HAP-1 (cell line): Measurements from ENCODE around the gene HMMR.
"Not testable (repeated sequence)": the region's sequence is repeated elsewhere in the genome, so short reads cannot be mapped to it uniquely, and the experiment has no call there.

ENCODE experiments used
- DNase-seq, 2 experiments: peaks; one replicate each; pipeline ENCODE4 v3.0.0-alpha.2; 2016 to 2020; ENCODE audit warnings: low spot score in 2 of 2
- H3K27me3 ChIP-seq: fragments of 250-450 bp; sonication (Bioruptor Pico); 2 replicates; pipeline ENCODE4 v1.5.1; 2020; ENCODE audit warnings: low read depth, mild to moderate bottlenecking, moderate library complexity
- H3K36me3 ChIP-seq: fragments of 250-450 bp; sonication (Bioruptor Pico); replicated peaks from 2 replicates; pipeline ENCODE4 v1.5.1; 2020; ENCODE audit warnings: mild to moderate bottlenecking
- H3K4me1 ChIP-seq: fragments of 250-450 bp; sonication (Bioruptor Pico); 2 replicates; pipeline ENCODE4 v1.5.1; 2020; ENCODE audit warnings: mild to moderate bottlenecking
- H3K4me3 ChIP-seq: fragments of 250-450 bp; sonication (Bioruptor Pico); 2 replicates; pipeline ENCODE4 v1.5.1; 2020; ENCODE audit warnings: mild to moderate bottlenecking, moderate library complexity
- H3K9me3 ChIP-seq: fragments of 250-450 bp; sonication (Bioruptor Pico); 2 replicates; pipeline ENCODE4 v1.5.1; 2020; ENCODE audit warnings: mild to moderate bottlenecking, moderate library complexity
- in situ Hi-C: fragments of 300-500 bp; cut with MboI; formaldehyde crosslinking; loops from 3 replicates; pipeline ENCODE4 v1.14.3; 2020; ENCODE audit warnings: low sequenced_read_pairs, inconsistent platforms, mixed read lengths

Gene HMMR, protein sequence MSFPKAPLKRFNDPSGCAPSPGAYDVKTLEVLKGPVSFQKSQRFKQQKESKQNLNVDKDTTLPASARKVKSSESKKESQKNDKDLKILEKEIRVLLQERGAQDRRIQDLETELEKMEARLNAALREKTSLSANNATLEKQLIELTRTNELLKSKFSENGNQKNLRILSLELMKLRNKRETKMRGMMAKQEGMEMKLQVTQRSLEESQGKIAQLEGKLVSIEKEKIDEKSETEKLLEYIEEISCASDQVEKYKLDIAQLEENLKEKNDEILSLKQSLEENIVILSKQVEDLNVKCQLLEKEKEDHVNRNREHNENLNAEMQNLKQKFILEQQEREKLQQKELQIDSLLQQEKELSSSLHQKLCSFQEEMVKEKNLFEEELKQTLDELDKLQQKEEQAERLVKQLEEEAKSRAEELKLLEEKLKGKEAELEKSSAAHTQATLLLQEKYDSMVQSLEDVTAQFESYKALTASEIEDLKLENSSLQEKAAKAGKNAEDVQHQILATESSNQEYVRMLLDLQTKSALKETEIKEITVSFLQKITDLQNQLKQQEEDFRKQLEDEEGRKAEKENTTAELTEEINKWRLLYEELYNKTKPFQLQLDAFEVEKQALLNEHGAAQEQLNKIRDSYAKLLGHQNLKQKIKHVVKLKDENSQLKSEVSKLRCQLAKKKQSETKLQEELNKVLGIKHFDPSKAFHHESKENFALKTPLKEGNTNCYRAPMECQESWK

DNA sequence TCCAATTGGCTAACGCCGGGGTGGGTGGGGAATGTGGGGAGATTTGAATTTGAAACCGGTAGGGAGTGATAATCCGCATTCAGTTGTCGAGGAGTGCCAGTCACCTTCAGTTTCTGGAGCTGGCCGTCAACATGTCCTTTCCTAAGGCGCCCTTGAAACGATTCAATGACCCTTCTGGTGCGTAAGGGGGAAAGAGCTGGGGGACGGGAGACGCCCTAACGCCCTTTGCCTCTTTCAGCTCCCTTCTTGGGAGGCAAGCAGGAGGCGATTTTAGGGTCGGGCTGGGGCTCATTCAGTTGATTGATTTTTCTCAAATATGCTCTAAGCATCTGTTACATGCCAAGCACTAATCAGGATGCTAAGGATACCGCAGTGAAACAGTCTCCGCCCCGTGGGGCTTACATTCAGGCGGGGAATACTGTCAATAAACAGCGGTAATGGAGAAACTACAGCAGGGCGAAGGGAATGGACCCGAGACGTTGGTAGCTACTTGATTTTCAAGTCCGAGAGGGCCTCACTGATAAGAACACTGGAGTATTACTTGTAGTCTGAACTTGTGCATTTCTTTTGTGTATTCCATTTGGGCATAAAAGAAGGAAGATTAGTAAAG lies at the start of gene HMMR:
TSS of gene HMMR (plus strand) at position 71 of the 610 bp plus-strand sequence. CDS start at position 132, 61 bp downstream.
- H3K4me1 ChIP-seq = peaks cover 18% of the 10 kb centered on the region
- in situ Hi-C loops = no loop called here
- peak within 1 kb of the TSS; percentile 62 for H3K4me3 ChIP-seq
- no peaks in the 10 kb centered on the region for H3K9me3 ChIP-seq
- no peaks in the 10 kb centered on the region for H3K27me3 ChIP-seq
- DNase-seq = peak; percentile 53 to 59
- H3K36me3 ChIP-seq = peaks cover 28% of the 10 kb centered on the region

DNA sequence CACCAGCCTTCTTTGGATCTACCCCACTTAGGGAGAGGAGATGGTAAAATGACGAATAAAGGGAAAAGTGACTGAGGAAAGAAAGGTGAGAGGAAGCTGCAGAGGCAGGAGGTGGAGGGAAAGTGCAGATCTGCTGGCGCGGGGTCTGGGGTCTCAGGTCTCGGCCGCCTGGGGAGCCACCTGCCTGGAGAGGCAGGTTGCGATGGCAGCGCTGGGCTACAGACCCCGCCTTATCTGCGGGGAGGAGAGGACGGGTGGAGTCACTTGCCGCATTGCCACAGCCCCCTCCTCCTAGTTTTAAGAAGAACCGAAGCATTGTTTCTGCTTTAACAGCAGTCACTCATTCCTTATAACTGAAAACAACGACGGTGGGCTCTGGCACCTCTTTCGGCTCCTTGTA lies 44.8 kb upstream of the HMMR start:
- H3K9me3 ChIP-seq, H3K36me3 ChIP-seq, H3K27me3 ChIP-seq, DNase-seq, in situ Hi-C loops, H3K4me3 ChIP-seq, H3K4me1 ChIP-seq: not testable (repeated sequence)

DNA sequence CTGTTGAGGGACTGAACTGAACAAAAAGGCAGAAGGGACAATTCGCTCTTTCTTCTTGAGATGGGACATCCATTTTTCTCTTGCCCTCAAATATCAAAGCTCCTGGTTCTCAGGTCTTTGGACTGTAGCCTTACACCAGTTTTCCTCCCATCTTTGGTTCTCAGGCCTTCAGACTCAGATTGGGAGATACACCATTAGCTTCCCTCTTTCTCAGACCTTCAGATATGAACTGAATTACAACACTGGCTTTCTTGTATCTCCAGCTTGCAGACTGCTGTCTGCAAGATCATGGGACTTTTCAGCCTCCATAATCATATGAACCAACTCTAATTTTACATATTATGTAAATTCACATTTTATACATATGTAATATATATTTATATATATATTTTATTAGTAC lies 35.6 kb upstream of the HMMR start:
- Histone ChIP-seq H3K36me3 (no peaks in the 10 kb centered on the region), H3K9me3 (no peaks in the 10 kb centered on the region), H3K27me3 (no peaks in the 10 kb centered on the region), H3K4me3 (no peak overlapping the region), H3K4me1 (no peaks in the 10 kb centered on the region)
- no peak for DNase-seq
- in situ Hi-C loops = no loop called here

DNA sequence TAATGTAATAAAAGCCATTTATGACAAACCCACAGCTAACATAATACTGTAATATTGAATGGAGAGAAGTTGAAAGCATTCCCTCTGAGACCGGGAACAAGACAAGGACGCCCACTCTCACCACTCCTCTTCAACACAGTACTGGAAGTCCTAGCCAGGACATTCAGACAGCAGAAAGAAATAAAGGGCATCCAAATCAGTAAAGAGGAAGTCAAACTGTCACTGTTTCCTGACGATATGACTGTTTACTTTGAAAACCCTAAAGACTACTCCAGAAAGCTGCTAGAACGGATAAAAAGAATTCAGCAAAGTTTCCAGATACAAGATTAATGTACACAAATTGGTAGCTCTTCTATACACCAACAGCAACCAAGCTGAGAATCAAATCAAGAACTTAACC lies 34.3 kb upstream of the HMMR start:
- H3K4me1 ChIP-seq, in situ Hi-C loops, DNase-seq, H3K36me3 ChIP-seq, H3K4me3 ChIP-seq, H3K27me3 ChIP-seq, H3K9me3 ChIP-seq: not testable (repeated sequence)

DNA sequence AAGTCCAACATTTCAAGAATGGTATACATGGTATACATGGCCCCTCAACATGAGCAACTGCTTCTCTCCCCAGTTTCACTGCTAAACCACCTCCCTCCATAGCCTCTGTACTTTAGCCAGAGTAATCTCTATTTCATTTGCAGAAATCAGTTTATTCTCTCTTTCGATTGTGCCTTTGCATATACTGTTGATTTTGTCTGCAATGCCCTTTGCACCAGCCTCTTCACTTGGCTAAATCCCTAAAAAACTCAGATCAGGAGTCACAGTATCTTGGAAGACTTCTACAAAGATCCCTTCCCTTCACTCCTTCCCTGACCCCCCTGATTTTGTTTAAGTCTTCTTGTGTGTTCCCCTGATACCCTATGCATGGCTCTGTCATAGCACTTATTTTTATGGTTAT lies 27.9 kb upstream of the HMMR start:
- Histone ChIP-seq H3K36me3 (no peaks in the 10 kb centered on the region), H3K4me3 (no peak overlapping the region), H3K9me3 (no peaks in the 10 kb centered on the region), H3K27me3 (no peaks in the 10 kb centered on the region), H3K4me1 (peaks cover 11% of the 10 kb centered on the region)
- in situ Hi-C loops = no loop called here
- DNase-seq = no peak

DNA sequence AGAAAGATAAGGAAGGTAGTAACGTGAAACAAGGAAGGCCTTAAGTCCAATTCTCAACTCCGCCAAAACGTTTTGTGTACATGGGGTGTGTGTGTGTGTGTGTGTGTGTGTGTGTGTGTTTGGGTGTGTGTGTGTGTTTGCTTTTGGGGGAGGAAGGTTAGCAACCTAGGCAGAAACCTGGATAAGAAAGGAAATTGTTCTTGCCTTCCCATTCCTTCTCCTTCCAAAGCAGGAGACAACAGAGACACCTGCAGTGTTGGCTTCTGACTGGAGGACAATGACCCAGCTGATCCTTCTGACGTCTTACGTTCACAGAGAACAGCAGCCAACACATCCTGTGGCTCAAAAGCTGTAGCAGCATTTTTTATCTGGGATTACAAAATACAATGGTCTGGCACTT lies 27.2 kb upstream of the HMMR start:
- no peak for DNase-seq
- Histone ChIP-seq H3K4me1 (peaks cover 11% of the 10 kb centered on the region), H3K27me3 (no peaks in the 10 kb centered on the region), H3K9me3 (no peaks in the 10 kb centered on the region), H3K4me3 (no peak overlapping the region), H3K36me3 (no peaks in the 10 kb centered on the region)
- in situ Hi-C loops = no loop called here

DNA sequence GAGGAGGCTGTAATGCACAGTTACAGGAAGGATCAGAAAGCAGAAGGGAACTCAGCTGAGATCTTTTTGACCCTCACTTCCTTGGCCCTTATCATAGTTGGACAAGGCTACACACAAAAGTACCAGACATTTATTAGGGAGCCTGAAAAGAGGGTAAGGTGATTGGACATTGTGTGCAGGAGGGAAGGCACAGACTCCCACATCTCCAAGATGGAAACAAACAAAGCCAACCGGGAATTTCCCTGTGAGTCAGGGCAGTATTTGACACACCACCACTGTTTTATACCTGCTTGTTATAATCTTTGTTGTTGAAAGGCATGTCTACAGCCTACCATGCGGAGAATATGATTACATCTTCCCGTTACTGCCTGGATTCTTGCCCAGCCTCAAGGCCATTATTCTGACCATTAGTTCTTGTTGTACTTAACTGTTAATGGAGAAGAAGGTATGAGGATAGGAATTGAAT lies 26.0 kb upstream of the HMMR start:
- in situ Hi-C loops = no loop called here
- no peak for DNase-seq
- H3K36me3 ChIP-seq = peaks cover 5% of the 10 kb centered on the region
- peaks cover 11% of the 10 kb centered on the region for H3K4me1 ChIP-seq
- H3K4me3 ChIP-seq = no peak overlapping the region
- no peaks in the 10 kb centered on the region for H3K9me3 ChIP-seq
- no peaks in the 10 kb centered on the region for H3K27me3 ChIP-seq

DNA sequence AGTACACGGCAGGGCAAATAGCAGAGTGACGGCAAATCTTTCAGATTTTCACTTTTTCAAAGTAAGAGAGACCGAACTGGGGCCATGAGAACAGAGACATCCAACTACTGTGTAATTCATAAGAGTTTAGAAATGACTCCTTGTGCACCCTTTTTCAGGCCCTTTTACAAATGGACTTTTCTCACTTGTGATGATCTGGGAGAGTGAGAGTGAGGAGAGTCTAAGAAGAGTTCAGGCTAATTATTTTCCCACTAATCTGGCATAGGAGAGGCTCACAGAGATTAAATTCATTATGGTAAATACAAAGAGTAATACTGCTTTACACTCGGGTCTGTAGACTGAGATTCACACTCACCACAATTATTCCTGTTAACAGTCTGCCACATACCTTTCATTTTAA lies 23.9 kb upstream of the HMMR start:
- in situ Hi-C loops = no loop called here
- Histone ChIP-seq H3K4me1 (peaks cover 21% of the 10 kb centered on the region), H3K9me3 (no peaks in the 10 kb centered on the region), H3K4me3 (peak overlapping the region; percentile 88), H3K27me3 (no peaks in the 10 kb centered on the region), H3K36me3 (peaks cover 23% of the 10 kb centered on the region)
- DNase-seq = no peak

DNA sequence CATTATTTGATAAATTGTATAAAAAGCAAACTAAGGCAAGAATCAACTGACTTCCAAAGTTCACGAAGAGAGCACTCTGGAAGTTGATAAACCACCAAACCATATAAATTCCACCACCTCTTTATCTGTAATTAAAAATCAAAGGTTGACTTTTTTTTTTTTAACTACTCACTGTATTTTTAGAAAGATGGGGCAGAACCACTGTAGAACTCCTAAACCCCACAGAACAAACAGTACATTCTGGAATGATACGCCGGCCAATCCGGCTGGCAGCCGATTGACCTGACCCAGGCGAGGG lies 23.5 kb upstream of the HMMR start:
- Histone ChIP-seq H3K9me3 (no peaks in the 10 kb centered on the region), H3K4me3 (peak overlapping the region; percentile 88), H3K4me1 (peaks cover 18% of the 10 kb centered on the region), H3K36me3 (peaks cover 27% of the 10 kb centered on the region), H3K27me3 (no peaks in the 10 kb centered on the region)
- in situ Hi-C loops = no loop called here
- DNase-seq = no peak

DNA sequence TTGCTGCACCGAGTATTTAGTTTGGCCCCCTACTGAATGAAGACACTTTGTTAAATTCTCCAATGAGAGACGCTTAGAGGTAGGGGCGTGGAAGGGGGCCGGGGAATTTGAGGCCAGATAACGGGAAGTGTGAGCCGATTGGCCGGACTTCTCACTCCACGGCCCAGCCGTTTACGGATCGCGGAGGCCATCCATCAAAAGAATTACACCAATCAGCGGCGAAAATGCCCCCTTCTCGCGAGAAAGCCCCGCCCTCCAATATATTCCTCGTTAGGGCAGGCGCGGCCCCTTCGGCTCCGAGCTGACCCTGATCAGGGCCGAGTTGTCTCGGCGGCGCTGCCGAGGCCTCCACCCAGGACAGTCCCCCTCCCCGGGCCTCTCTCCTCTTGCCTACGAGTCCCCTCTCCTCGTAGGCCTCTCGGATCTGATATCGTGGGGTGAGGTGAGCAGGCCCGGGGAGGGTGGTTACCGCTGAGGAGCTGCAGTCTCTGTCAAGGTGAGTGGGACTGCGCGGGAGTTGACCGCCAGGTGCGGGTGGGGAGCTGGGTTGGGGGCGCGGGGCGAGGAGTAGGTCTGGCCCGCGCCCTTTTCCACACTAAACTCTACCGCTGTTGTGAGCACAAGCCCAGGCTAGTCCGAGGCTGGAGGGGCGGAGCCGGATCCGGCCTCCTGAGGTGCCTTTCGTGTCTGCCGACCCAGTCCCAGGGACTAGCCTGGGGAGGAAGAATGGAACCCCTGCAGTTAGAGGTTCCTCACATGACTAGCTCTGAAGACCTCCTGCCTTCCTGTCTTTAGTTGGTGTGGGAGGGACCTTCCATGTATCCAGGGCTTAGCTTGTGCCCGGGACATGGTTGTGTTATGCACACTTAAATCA lies 22.9 kb upstream of the HMMR start, which contains the start of gene CCNG1:
TSS of gene CCNG1 (plus strand) at position 287 of the 874 bp plus-strand sequence. CDS start 1,662 bp downstream, outside the sequence.
- no peaks in the 10 kb centered on the region for H3K27me3 ChIP-seq
- H3K36me3 ChIP-seq = peaks cover 33% of the 10 kb centered on the region
- H3K4me3 ChIP-seq = peak within 1 kb of the TSS; percentile 88
- in situ Hi-C loops = no loop called here
- H3K9me3 ChIP-seq = no peaks in the 10 kb centered on the region
- H3K4me1 ChIP-seq = peaks cover 18% of the 10 kb centered on the region
- peak; percentile 96 to 97 for DNase-seq

DNA sequence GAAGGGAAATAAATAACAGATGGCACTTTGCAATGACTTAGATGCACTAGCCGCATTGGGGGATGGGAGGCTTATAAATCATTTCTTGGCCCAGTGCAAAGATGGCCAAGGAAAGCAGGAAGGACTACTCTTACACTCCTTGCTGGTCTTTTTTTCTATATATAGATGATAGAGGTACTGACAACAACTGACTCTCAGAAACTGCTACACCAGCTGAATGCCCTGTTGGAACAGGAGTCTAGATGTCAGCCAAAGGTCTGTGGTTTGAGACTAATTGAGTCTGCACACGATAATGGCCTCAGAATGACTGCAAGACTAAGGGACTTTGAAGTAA lies 21.4 kb upstream of the HMMR start:
- no peak for DNase-seq
- Histone ChIP-seq H3K27me3 (no peaks in the 10 kb centered on the region), H3K9me3 (no peaks in the 10 kb centered on the region), H3K4me3 (peak overlapping the region; percentile 88), H3K4me1 (peaks cover 18% of the 10 kb centered on the region), H3K36me3 (peaks cover 45% of the 10 kb centered on the region)
- in situ Hi-C loops = no loop called here

DNA sequence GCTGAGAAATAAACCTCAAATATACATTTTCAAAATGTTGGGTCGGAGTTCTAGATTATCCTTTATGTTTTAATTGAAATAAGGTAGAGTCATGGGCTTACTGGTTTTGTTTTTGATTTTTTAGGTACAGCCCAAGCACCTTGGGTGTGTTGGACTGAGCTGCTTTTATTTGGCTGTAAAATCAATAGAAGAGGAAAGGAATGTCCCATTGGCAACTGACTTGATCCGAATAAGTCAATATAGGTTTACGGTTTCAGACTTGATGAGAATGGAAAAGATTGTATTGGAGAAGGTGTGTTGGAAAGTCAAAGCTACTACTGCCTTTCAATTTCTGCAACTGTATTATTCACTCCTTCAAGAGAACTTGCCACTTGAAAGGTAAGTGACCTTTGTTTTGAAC lies 19.5 kb upstream of the HMMR start:
- peaks cover 18% of the 10 kb centered on the region for H3K4me1 ChIP-seq
- in situ Hi-C loops = no loop called here
- DNase-seq = no peak
- no peaks in the 10 kb centered on the region for H3K9me3 ChIP-seq
- H3K4me3 ChIP-seq = no peak overlapping the region
- no peaks in the 10 kb centered on the region for H3K27me3 ChIP-seq
- H3K36me3 ChIP-seq = peaks cover 58% of the 10 kb centered on the region

DNA sequence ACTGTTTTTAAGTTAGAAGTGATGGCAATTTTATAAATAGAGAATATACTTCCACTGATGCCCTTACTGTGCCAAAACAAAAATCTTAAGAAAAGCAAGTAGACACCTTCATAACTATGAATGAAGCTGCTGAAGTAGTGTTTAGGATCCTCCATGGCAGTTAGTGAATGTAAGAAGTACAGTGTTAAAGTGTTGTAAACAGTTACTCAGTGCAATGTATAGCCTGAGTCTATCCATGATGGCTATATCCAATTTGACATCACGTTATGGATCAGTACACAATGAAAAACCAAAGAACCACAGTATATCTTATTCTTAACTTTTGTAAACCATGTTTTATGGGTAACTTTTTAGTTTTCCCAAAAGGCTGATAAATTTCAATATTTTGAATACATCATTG lies 15.9 kb upstream of the HMMR start:
- in situ Hi-C loops = no loop called here
- no peaks in the 10 kb centered on the region for H3K27me3 ChIP-seq
- DNase-seq = no peak
- H3K36me3 ChIP-seq = peaks cover 85% of the 10 kb centered on the region
- H3K4me1 ChIP-seq = peaks cover 9% of the 10 kb centered on the region; the same call in 1 of the 2 replicates
- H3K9me3 ChIP-seq = no peaks in the 10 kb centered on the region; the same call in 1 of the 2 replicates
- no peak overlapping the region for H3K4me3 ChIP-seq
